Non-pigmented ciliary epithelial cell (primary cell): ENCODE data around the gene MASP2.
"Not testable (repeated sequence)": the region's sequence is repeated elsewhere in the genome, so short reads cannot be mapped to it uniquely, and the experiment has no call there.

Experiments used
- DNase-seq: peaks from one replicate; pipeline ENCODE4 v3.0.0-alpha.2; 2010; ENCODE audit warnings: low read depth

Gene MASP2

GRCh38 chr1:11046625-11047365 is at the start of gene MASP2:
TSS of gene MASP2 (minus strand) at chr1:11047239. CDS start at chr1:11047207, 32 bp downstream.
- no peak for DNase-seq

- DNase-seq: not testable (repeated sequence)
Observed at GRCh38 chr1:11083784-11084183, 36.7 kb upstream of the MASP2 start.

GRCh38 chr1:11080931-11081330 is 33.9 kb upstream of the MASP2 start:
- DNase-seq: no peak

GRCh38 chr1:11078631-11079030 is 31.6 kb upstream of the MASP2 start:
- no peak for DNase-seq

GRCh38 chr1:11073398-11073797 is 26.4 kb upstream of the MASP2 start:
- not testable (repeated sequence) for DNase-seq

GRCh38 chr1:11072216-11072917 is 25.3 kb upstream of the MASP2 start:
- DNase-seq: no peak

GRCh38 chr1:11071463-11072215 is 24.6 kb upstream of the MASP2 start:
- DNase-seq: no peak

GRCh38 chr1:11070876-11071275 is 23.8 kb upstream of the MASP2 start:
- no peak for DNase-seq

DNA sequence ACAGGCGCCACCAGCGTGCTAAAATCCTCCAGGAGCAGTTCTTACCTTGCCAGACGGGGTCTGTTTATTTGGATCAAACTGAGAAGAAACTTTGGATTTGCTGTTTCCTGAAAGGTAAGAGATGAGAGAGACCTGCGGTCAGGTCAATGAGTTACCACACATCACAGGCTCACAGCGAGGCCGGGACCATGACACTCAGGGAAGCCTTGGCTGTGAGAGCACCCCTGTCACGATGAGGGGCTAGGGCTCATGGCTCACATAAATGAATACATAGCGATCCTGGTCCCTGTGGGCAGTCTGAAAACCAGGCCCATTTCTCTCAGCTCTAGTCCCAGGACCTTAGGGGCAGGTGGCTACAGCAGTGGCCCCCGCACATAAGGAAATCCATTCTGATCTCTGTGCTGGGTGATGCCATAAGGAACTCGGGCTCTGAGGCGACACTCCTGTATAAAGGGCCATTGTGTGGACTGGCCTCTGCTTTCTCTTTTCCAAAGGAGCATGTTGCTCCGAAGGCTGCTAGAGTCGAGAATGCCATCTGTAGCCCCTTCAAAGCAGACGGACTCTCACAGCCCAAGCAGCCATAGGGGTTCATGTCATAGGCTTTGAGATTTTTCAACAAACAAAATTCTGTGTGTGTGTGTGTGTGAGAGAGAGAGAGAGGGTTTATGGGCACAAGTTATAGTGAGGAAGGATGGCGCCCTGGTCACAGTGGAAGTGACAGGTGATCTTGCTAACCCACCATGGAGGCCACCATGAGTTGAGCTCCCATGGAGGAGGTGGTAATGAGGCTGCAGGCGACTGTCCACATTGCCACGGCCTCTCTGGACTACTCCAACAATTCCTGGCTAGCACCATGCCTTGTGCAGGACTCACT is 21.8 kb upstream of the MASP2 start:
- no peak for DNase-seq

DNA sequence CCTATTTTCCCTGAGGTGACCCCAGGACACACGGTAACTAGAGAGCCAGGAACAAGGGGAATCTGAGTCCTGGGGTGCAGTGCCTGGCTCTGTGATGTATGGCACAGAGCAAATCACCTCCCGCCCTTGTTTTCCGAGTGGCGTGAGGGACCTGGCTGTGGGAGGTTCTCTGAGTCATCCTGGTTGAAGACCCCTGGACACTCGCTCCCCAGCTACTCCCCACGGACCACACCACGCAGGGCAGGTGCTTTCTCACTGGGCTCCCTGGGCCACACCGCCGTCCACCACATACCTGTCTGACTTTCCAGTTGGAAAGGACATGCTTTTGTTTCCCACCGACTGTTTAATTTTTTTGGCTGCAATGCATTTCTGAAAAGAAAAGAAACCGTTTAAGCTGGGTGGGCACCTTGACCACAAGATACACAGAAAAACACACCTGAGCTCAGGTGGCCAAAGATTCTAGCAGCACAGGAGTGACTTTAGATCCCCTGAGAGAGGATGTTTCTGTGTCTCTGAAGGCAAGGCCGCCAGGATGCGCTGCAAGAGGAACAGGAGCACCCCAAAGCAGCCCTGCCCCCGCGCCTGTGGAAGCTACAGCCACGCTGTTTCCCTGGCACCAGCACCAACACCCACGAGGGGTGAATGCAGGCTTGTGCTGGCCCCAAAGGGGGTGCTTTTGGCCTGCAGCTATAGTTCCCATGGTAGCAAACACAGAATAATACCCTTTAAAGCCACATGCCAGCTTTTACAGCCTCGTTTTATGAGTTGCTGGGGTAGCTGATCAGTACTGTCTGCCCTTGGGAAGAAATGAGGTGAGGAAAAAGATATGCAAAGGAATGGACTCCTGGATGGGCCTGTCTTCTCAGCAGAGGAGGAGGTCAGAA is 20.9 kb upstream of the MASP2 start:
- DNase-seq: no peak

DNA sequence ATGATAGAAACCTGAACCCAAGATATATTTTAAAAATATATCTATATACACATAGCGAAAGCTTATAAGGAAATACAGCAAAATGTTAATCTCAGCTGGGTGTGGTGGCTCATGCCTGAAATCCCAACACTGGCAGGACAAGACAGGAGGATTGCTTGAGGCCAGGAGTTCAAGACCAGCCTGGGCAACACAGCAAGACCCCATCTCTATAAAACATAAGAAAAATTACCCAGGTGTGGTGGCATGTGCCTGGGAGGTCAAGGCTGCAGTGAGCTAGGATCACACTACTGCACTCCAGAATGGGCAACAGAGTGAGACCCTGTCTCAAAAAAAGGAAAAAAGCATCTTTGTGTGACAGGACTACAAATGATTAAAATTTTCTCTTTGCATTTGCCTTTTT is 18.8 kb upstream of the MASP2 start:
- DNase-seq: no peak

GRCh38 chr1:11064942-11065341 is 17.9 kb upstream of the MASP2 start:
- DNase-seq: no peak

DNA sequence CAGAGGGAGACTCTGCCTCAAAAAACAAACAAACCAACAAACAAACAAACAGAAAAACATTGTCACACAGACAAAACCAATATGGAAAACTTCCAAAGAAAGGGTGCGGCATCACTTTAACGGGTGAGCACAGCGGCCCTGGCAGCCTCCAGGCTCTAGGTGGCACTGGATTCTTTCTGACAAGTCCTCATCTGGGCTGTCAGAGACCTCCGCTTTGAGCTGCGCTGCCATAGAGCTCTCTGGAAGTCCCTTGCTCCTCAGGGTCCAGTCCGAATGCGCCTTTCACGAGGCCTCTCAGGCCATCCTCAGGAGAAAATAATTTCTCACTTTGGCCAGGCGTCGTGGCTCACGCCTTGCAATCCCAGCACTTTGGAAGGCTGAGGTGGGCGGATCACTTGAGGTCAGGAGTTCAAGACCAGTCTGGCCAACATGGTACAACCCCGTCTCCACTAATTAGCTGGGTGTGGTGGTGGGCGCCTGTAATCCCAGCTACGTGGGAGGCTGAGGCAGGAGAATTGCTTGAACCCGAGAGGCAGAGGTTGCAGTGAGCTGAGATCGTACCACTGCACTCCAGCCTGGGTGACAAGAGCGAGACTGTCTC is 17.0 kb upstream of the MASP2 start:
- not testable (repeated sequence) for DNase-seq

- no peak for DNase-seq
Observed at GRCh38 chr1:11062965-11063401, 15.9 kb upstream of the MASP2 start.

GRCh38 chr1:11061652-11062365 is 14.8 kb upstream of the MASP2 start:
- DNase-seq: no peak

GRCh38 chr1:11059968-11060830 is 13.2 kb upstream of the MASP2 start, which contains the start of gene SRM:
TSS of gene SRM (minus strand) at chr1:11060018. CDS start at chr1:11059943, 75 bp downstream.
- peak; percentile 20 for DNase-seq

DNA sequence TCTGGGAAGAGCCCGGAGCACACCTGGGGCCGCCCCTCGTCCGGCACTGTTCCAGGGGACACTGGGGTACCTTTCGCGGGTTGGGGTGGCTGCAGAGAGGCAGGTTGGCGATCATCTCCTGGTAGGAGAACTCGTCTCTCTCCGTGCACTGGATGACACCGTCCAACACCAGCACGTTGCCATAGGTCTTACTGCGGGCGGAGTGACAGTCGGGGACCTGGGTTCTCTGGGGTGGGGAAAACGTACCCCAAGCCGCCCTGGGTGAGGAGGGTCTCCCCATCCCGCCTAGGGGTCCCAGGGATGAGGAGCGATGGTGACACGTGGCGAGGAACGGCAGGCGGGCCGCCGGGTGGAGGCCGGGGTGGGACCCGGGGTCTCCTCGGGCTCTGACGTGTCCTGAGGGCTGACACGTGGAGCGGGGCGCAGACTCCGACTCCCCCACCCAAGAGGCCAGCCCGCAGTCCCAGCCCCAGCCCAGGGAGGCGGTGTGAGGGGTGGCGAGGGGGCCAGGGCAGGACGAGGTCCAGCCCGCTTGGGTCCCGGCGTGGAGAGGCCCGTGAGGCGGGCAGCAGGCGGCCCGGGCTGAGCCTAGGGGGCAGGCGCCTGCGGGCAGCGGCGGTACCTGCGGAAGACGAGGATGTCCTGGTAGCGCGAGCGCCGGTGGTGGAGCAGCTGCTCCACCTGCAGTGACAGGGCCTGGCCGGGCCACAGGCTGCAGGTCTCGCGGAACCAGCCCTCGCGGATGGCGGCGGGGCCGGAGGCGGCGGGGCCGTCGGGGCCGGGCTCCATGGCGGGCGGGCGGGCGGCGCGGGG is 12.3 kb upstream of the MASP2 start:
- no peak for DNase-seq
